HEK293 (cell line): Measurements from ENCODE around the gene PTPRH.

Experiments
- EGR2 ChIP-seq: fragments of 450-650 bp; formaldehyde crosslinking; IDR thresholded peaks from 2 replicates; pipeline ENCODE4 v1.5.1; 2016; ENCODE audit warnings: low read depth, missing biosample characterization, missing genetic modification characterization
- GFI1B ChIP-seq: fragments of 450-650 bp; formaldehyde crosslinking; IDR thresholded peaks from 2 replicates; pipeline ENCODE4 v1.5.1; 2016; ENCODE audit warnings: missing biosample characterization, missing genetic modification characterization
- GLIS1 ChIP-seq: fragments of 450-650 bp; formaldehyde crosslinking; IDR thresholded peaks from 2 replicates; pipeline ENCODE4 v1.5.1; 2016; ENCODE audit warnings: missing biosample characterization, missing genetic modification characterization
- GLIS2 ChIP-seq: fragments of 450-650 bp; formaldehyde crosslinking; IDR thresholded peaks from 2 replicates; pipeline ENCODE4 v1.5.1; 2016; ENCODE audit warnings: missing biosample characterization, missing genetic modification characterization
- HOXD13 ChIP-seq: sonication (generic); formaldehyde crosslinking; IDR thresholded peaks from 2 replicates; pipeline ENCODE4 v1.8.0; 2022; ENCODE audit warnings: missing genetic modification reagents, borderline replicate concordance
- KLF17 ChIP-seq: fragments of 450-650 bp; formaldehyde crosslinking; IDR thresholded peaks from 2 replicates; pipeline ENCODE4 v1.5.1; 2016; ENCODE audit warnings: missing biosample characterization, missing genetic modification characterization
- KLF9 ChIP-seq: fragments of 450-650 bp; formaldehyde crosslinking; IDR thresholded peaks from 2 replicates; pipeline ENCODE4 v1.5.1; 2016; ENCODE audit warnings: missing biosample characterization, missing genetic modification characterization, low read depth
- OVOL3 ChIP-seq: fragments of 450-650 bp; formaldehyde crosslinking; IDR thresholded peaks from 2 replicates; pipeline ENCODE4 v1.5.1; 2016; ENCODE audit warnings: missing biosample characterization, missing genetic modification characterization
- RBAK ChIP-seq: fragments of 450-650 bp; formaldehyde crosslinking; IDR thresholded peaks from 2 replicates; pipeline ENCODE4 v1.5.1; 2016; ENCODE audit warnings: missing biosample characterization, missing genetic modification characterization
- SCRT2 ChIP-seq: fragments of 450-650 bp; formaldehyde crosslinking; IDR thresholded peaks from 2 replicates; pipeline ENCODE4 v1.5.1; 2016; ENCODE audit warnings: missing biosample characterization, missing genetic modification characterization
- WT1 ChIP-seq: fragments of 450-650 bp; formaldehyde crosslinking; IDR thresholded peaks from 2 replicates; pipeline ENCODE4 v1.5.1; 2016; ENCODE audit warnings: missing biosample characterization, missing genetic modification characterization
- YY1 ChIP-seq: fragments of 450-650 bp; formaldehyde crosslinking; IDR thresholded peaks from 2 replicates; pipeline ENCODE4 v1.5.1; 2018; ENCODE audit warnings: missing biosample characterization, missing genetic modification characterization
- YY2 ChIP-seq: fragments of 450-650 bp; formaldehyde crosslinking; IDR thresholded peaks from 2 replicates; pipeline ENCODE4 v1.5.1; 2016; ENCODE audit warnings: missing biosample characterization, missing genetic modification characterization
- ZBTB11 ChIP-seq: fragments of 450-650 bp; formaldehyde crosslinking; conservative IDR thresholded peaks from 2 replicates; pipeline ENCODE4 v1.5.1; 2016; ENCODE audit warnings: low read depth, missing biosample characterization, missing genetic modification characterization
- ZBTB17 ChIP-seq: fragments of 450-650 bp; formaldehyde crosslinking; IDR thresholded peaks from 2 replicates; pipeline ENCODE4 v1.5.1; 2016; ENCODE audit warnings: missing biosample characterization, missing genetic modification characterization
- ZBTB21 ChIP-seq: fragments of 450-650 bp; formaldehyde crosslinking; IDR thresholded peaks from 2 replicates; pipeline ENCODE4 v1.5.1; 2017; ENCODE audit warnings: missing biosample characterization, missing genetic modification characterization
- ZNF140 ChIP-seq: fragments of 450-650 bp; formaldehyde crosslinking; IDR thresholded peaks from 2 replicates; pipeline ENCODE4 v1.5.1; 2016; ENCODE audit warnings: missing biosample characterization, missing genetic modification characterization
- ZNF175 ChIP-seq: fragments of 450-650 bp; formaldehyde crosslinking; IDR thresholded peaks from 2 replicates; pipeline ENCODE4 v1.5.1; 2016; ENCODE audit warnings: missing biosample characterization, missing genetic modification characterization
- ZNF23 ChIP-seq: fragments of 450-650 bp; formaldehyde crosslinking; IDR thresholded peaks from 2 replicates; pipeline ENCODE4 v1.5.1; 2016; ENCODE audit warnings: missing biosample characterization, missing genetic modification characterization, borderline replicate concordance
- ZNF292 ChIP-seq: fragments of 450-650 bp; formaldehyde crosslinking; IDR thresholded peaks from 2 replicates; pipeline ENCODE4 v1.5.1; 2016; ENCODE audit warnings: low read depth, missing biosample characterization, missing genetic modification characterization, borderline replicate concordance
- ZNF335 ChIP-seq: fragments of 450-650 bp; formaldehyde crosslinking; conservative IDR thresholded peaks from 2 replicates; pipeline ENCODE4 v1.5.1; 2016; ENCODE audit warnings: missing biosample characterization, missing genetic modification characterization
- ZNF366 ChIP-seq: fragments of 450-650 bp; formaldehyde crosslinking; conservative IDR thresholded peaks from 2 replicates; pipeline ENCODE4 v1.5.1; 2016; ENCODE audit warnings: missing biosample characterization, missing genetic modification characterization
- ZNF416 ChIP-seq: fragments of 450-650 bp; formaldehyde crosslinking; IDR thresholded peaks from 2 replicates; pipeline ENCODE4 v1.5.1; 2016; ENCODE audit warnings: missing biosample characterization, missing genetic modification characterization
- ZNF544 ChIP-seq: fragments of 450-650 bp; formaldehyde crosslinking; IDR thresholded peaks from 2 replicates; pipeline ENCODE4 v1.5.0; 2017; ENCODE audit warnings: missing biosample characterization, missing genetic modification characterization
- ZNF548 ChIP-seq: fragments of 450-650 bp; formaldehyde crosslinking; IDR thresholded peaks from 2 replicates; pipeline ENCODE4 v1.5.1; 2016; ENCODE audit warnings: missing biosample characterization, missing genetic modification characterization
- ZNF555 ChIP-seq: fragments of 450-650 bp; formaldehyde crosslinking; conservative IDR thresholded peaks from 2 replicates; pipeline ENCODE4 v1.5.1; 2017; ENCODE audit warnings: missing biosample characterization, mild to moderate bottlenecking, missing genetic modification characterization, inconsistent platforms
- ZNF654 ChIP-seq: fragments of 450-650 bp; formaldehyde crosslinking; IDR thresholded peaks from 2 replicates; pipeline ENCODE4 v1.5.1; 2016; ENCODE audit warnings: low read depth, missing biosample characterization, missing genetic modification characterization
- ZNF692 ChIP-seq: fragments of 450-650 bp; formaldehyde crosslinking; IDR thresholded peaks from 2 replicates; pipeline ENCODE4 v1.5.1; 2016; ENCODE audit warnings: missing biosample characterization, missing genetic modification characterization
- ZNF76 ChIP-seq: fragments of 450-650 bp; formaldehyde crosslinking; IDR thresholded peaks from 2 replicates; pipeline ENCODE4; 2016; ENCODE audit warnings: low read depth, missing biosample characterization, missing genetic modification characterization, borderline replicate concordance
- TF ChIP-seq, protein P1 (sequence below): fragments of 450-650 bp; formaldehyde crosslinking; IDR thresholded peaks from 2 replicates; pipeline ENCODE4 v1.5.1; 2016; ENCODE audit warnings: missing biosample characterization, missing genetic modification characterization
- TF ChIP-seq, protein P2 (sequence below): fragments of 450-650 bp; formaldehyde crosslinking; IDR thresholded peaks from 2 replicates; pipeline ENCODE4 v1.5.1; 2016; ENCODE audit warnings: missing biosample characterization, missing genetic modification characterization

PTPRH gene

DNA sequence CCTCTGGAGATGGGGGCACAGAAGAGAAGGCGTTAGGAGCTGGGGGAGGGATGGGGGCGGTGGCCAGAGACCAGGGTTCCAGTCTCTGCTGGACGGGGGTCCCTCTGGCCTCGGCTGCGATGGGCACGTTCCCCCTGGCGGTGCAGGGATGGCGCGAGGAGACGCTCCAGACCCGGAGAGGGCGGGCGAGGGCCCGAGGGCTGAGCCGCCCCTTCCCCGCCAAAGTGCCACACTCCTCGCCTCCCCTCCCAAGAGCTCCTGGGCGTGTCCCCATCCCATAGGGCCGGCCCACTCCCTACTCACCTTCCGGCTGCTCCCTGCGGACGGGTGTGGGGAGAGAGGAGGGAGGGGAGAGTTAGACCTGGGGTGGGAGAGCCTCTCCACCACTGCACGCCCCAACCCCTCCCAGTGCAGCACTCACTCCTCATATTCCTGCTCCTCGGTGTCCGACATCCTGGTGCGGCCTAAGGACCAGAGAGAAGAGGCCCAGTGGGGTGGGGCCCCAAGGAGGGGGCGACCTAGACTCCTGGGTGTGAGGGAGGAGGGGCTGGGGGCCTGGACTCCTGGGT is 62.5 kb downstream of the PTPRH start (continued):
- TF ChIP-seq, protein P1, sequence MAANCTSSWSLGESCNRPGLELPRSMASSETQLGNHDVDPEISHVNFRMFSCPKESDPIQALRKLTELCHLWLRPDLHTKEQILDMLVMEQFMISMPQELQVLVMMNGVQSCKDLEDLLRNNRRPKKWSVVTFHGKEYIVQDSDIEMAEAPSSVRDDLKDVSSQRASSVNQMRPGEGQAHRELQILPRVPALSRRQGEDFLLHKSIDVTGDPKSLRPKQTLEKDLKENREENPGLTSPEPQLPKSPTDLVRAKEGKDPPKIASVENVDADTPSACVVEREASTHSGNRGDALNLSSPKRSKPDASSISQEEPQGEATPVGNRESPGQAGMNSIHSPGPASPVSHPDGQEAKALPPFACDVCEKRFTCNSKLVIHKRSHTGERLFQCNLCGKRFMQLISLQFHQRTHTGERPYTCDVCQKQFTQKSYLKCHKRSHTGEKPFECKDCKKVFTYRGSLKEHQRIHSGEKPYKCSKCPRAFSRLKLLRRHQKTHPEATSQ (tag by site-specific recombination) = no peak
- TF ChIP-seq HOXD13 (CRISPR knock-in tag) = no peak
- peak; percentile 84 for TF ChIP-seq KLF9 (tag by site-specific recombination)
- TF ChIP-seq ZNF292 (tag by site-specific recombination) = no peak
- 0 out of 2 replicates have a peak, but pooled peaks have one; percentile 17 for TF ChIP-seq ZNF692 (tag by site-specific recombination)
- TF ChIP-seq GLIS2 (tag by site-specific recombination) = peak; percentile 75
- peak; percentile 44; the same call in 1 of the 2 replicates for TF ChIP-seq ZNF76 (tag by site-specific recombination)
- TF ChIP-seq ZNF416 = no peak
- TF ChIP-seq ZBTB21 (tag by site-specific recombination) = no peak
- TF ChIP-seq ZNF544 (tag by site-specific recombination) = no peak
- TF ChIP-seq KLF17 (tag by site-specific recombination) = peak; percentile 43; the same call in 1 of the 2 replicates
- no peak for TF ChIP-seq SCRT2
- peak; percentile 7; the same call in 1 of the 2 replicates for TF ChIP-seq ZNF335 (tag by site-specific recombination)
- no peak for TF ChIP-seq ZNF555 (tag by site-specific recombination)
- peak; percentile 84 for TF ChIP-seq WT1 (tag by site-specific recombination)
- 0 out of 2 replicates have a peak, but pooled peaks have one; percentile 56 for TF ChIP-seq ZBTB11 (tag by site-specific recombination)
- TF ChIP-seq ZNF175 (tag by site-specific recombination) = no peak
- TF ChIP-seq EGR2 = peak; percentile 39; the same call in 1 of the 2 replicates
- no peak for TF ChIP-seq ZNF140 (tag by site-specific recombination)
- TF ChIP-seq ZNF366 (tag by site-specific recombination) = 0 out of 2 replicates have a peak, but pooled peaks have one; percentile 44
- TF ChIP-seq ZBTB17 (tag by site-specific recombination) = peak; percentile 63
- TF ChIP-seq, protein P2, sequence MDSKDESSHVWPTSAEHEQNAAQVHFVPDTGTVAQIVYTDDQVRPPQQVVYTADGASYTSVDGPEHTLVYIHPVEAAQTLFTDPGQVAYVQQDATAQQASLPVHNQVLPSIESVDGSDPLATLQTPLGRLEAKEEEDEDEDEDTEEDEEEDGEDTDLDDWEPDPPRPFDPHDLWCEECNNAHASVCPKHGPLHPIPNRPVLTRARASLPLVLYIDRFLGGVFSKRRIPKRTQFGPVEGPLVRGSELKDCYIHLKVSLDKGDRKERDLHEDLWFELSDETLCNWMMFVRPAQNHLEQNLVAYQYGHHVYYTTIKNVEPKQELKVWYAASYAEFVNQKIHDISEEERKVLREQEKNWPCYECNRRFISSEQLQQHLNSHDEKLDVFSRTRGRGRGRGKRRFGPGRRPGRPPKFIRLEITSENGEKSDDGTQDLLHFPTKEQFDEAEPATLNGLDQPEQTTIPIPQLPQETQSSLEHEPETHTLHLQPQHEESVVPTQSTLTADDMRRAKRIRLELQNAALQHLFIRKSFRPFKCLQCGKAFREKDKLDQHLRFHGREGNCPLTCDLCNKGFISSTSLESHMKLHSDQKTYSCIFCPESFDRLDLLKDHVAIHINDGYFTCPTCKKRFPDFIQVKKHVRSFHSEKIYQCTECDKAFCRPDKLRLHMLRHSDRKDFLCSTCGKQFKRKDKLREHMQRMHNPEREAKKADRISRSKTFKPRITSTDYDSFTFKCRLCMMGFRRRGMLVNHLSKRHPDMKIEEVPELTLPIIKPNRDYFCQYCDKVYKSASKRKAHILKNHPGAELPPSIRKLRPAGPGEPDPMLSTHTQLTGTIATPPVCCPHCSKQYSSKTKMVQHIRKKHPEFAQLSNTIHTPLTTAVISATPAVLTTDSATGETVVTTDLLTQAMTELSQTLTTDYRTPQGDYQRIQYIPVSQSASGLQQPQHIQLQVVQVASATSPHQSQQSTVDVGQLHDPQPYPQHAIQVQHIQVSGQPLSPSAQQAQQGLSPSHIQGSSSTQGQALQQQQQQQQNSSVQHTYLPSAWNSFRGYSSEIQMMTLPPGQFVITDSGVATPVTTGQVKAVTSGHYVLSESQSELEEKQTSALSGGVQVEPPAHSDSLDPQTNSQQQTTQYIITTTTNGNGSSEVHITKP (tag by site-specific recombination) = peak; percentile 91
- no peak for TF ChIP-seq ZNF23 (tag by site-specific recombination)
- no peak for TF ChIP-seq ZNF654 (tag by site-specific recombination)
- TF ChIP-seq GFI1B = no peak
- TF ChIP-seq RBAK (tag by site-specific recombination) = no peak
- TF ChIP-seq OVOL3 (tag by site-specific recombination) = no peak
- TF ChIP-seq ZNF548 (tag by site-specific recombination) = no peak
- TF ChIP-seq YY2 (tag by site-specific recombination) = no peak
- peak; percentile 76 for TF ChIP-seq GLIS1 (tag by site-specific recombination)
- TF ChIP-seq YY1 = no peak
